ENCODE measurements around the gene NTRK3. TPM values are rescaled to one million over a fixed set of nuclear protein-coding genes. Genes with fewer than 3 reads are reported as not detected.

NTRK3 gene
- total RNA-seq: 0.16 and 0.73 TPM in 2 replicates

GRCh38 chr15:88256279-88257230 lies at the start of gene NTRK3:
Gene NTRK3 (minus strand): TSS chr15:88256739. CDS start chr15:88256153, 586 bp downstream.

Small RNA genes lying within 50 kb of the gene (small RNA-seq; reads per million reads assigned to genes)
- not detected for gene MED28P6

Other genes with a start within 250 kb of the NTRK3 start
- gene MRPL46, start 210.6 kb upstream of the NTRK3 start, total RNA-seq: 7.0 and 9.2 TPM in 2 replicates
- 14.0 and 18.0 TPM in 2 replicates for gene MRPS11, start 211.0 kb upstream of the NTRK3 start, total RNA-seq

Measured in hair follicle dermal papilla cell (primary cell).